GM19438 (cell line): ENCODE measurements around the gene ANKS1A.

Source experiments
- ATAC-seq: cut with Tn5 transposase; IDR thresholded peaks from one replicate; pipeline ENCODE4 v1.9.1; 2021; ENCODE audit warnings: low read depth; ENCODE audit not compliant: unreplicated experiment

The ANKS1A gene

GRCh38 chr6:34953061-34954025 lies 64.3 kb downstream of the ANKS1A start:
- no peak for ATAC-seq

DNA sequence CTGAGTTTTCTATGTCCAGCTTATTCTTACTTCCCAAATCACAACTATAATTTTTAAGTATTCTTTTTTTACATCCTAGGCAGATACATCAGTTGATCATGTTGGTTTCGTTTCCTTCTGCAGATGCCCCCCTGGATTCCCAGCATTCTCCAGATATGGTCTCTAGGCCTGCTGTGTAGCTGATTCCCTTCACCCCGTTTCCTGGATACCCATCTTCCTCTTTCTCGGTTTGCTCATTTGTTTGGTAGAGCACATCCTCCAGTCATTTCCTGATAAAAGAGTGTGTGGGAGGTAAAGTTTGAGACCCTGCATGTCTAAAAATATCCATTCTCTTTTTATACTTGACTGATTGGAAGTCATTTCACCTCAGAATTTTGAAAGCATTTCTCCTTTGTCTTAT lies 66.4 kb downstream of the ANKS1A start:
- no peak for ATAC-seq

- ATAC-seq: no peak
Measured at GRCh38 chr6:34957231-34957783, 68.3 kb downstream of the ANKS1A start.

DNA sequence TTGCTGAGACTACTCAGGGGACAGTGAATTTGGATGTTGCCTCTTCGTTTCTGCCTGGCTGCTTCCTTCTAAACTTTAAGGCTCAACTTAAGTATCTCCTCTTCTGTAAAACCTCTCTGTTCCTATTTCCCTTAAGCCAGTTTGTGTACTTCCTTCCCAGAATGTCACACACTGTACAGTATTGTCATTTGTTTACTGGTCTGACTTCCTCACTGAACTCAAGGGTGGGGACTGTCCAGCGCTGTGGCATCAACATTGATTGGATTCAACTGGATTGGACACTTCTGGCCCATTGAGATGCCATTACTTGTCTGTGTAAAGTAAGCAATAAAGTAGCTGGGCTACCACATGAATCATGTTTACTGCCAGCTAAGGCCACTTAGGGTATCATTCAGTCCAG lies 69.7 kb downstream of the ANKS1A start:
- no peak for ATAC-seq

- ATAC-seq: no peak
Measured at GRCh38 chr6:34959224-34959623, 70.2 kb downstream of the ANKS1A start.

GRCh38 chr6:34961082-34961481 lies 72.0 kb downstream of the ANKS1A start:
- no peak for ATAC-seq

- ATAC-seq: no peak
Measured at GRCh38 chr6:34961574-34961973, 72.5 kb downstream of the ANKS1A start.

DNA sequence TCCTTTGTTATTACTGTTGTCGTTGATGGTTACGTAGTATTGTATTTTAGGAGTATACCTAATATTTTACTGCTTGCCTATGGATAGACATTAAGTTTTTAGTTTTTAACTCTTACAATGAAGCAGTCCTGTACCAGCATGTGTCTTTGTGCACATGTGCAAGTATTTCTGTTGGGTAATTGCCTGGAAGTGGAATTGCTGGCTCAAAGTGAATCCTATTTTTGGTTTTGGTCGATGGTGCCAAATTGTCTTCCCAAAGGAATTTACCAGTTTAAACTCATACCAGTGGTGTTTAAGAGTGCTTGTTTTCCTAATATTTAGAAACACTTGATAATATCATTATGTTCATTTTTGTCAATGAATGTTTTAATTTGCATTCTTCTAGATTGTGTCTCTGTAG lies 75.5 kb downstream of the ANKS1A start:
- no peak for ATAC-seq

DNA sequence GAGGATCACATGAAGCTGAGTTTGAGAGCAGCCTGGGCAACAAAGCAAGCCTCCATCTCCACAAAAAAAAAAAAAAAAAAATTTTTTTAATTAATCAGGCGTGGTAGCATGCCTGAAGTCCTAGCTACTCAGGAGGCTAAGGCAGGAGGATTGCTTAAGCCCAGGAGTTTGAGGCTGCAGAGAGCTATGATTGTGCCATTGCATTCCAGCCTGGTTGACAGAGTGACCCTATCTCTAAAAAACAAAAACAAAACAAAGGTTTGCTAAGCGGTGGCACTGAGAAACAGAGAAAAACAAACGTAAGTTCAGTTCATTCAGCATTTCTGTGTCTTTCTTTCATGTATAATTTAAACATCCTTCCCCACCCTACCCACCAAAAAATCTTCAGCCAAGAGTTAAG lies 78.4 kb downstream of the ANKS1A start:
- ATAC-seq: no peak

DNA sequence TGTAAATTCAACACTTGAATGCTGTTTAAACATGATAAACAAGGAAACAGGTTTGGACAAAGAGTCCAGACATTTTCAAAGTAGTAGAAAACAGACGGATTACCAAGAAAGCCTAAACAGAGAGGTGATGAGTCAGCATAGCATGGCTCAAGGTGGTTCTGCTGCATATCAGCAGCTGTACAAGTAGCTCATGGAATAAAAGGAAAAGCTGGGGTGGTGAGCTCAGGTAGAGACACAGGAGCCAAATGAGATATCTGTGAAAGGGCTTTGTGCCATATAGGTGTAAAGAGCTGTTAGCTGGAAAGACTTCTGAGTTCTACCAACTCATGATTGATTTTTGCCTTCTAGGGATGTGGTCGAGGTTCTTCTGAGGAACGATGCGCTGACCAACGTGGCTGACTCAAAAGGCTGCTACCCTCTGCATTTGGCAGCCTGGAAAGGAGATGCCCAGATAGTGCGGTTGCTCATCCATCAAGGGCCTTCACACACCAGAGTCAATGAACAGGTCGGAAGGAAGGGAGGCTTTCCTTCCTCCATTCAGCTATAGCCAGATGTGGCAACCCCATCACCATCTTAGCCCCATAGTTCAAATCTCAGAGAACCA lies 80.7 kb downstream of the ANKS1A start:
- no peak for ATAC-seq

DNA sequence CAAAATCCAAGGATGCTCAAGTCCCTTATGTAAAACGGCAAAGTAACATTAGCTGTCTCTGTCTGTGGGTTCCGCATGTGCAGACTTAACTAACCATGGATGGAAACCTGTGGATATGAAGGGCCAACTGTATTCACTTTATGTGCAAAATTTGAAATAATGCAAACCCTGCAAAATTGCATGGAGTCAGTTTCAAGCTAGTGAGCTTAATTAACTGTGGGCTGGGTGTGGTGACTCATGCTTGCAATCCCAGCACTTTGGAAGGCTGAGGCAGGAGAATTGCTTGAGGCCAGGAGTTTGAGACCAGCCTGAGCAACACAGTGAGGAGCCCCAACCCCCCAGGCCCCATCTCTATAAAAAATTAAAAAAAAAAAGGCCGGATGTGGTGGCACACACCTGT lies 81.4 kb downstream of the ANKS1A start:
- ATAC-seq: no peak

- no peak for ATAC-seq
Measured at GRCh38 chr6:34970957-34971356, 81.9 kb downstream of the ANKS1A start.

GRCh38 chr6:34973547-34974248 lies 84.6 kb downstream of the ANKS1A start:
- ATAC-seq: no peak

DNA sequence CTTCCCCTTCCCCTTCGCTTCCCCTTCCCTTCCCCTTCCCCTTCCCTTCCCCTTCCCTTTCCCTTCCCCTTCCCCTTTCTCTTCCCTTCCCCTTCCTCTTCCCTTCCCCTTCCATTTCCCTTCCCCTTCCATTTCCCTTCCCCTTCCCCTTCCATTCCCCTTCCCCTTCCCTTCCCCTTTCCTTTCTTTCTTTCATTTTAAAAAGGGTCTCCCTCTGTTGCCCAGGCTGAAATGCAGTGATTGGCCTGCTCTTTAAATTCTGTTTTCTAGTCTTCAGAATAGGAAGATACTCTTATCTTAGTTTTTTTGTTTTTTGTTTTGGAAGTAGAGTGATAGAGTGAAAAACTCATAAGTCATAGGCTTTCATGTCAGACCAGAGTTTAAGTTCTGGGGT lies 85.2 kb downstream of the ANKS1A start:
- no peak for ATAC-seq

DNA sequence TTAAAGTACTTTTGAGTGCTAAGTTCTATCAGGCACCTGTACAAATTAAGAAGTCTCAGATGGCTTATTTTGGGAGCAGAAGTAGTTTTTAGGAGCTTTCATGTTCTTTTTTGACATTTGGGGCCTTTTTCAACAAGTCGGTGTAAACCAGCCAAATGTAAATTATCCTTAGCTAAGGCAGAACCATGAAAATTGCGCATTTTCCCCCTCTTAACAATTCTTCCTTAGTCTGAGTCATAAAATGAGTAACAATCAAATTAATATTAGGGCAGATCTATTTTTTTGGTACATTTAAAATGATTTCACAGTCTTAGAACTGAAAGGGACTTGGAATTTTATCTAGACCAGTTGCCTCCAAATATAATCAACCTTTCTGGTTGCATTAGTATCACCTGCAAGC lies 87.2 kb downstream of the ANKS1A start:
- ATAC-seq: no peak

- ATAC-seq: no peak
Measured at GRCh38 chr6:34979218-34979617, 90.2 kb downstream of the ANKS1A start.

DNA sequence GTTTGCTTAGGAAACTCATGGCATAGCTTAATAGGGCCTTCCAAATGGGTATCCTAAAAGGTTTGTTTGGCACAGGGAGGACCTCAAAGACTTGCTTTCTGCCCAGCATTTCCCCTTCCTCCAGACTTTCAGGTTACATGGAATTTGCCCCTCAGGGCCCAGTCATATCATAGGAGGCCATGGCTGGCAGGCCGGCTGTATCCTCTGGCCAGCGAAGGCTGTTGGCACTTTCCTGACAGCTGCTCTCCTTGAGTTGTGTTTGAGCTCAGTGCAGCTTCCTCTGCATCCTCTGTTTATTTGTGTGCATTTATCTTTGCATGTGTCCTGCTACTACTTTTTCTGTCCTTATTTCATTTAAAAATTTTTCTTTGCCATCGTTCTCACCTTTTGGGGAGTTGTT lies 90.9 kb downstream of the ANKS1A start:
- no peak for ATAC-seq

DNA sequence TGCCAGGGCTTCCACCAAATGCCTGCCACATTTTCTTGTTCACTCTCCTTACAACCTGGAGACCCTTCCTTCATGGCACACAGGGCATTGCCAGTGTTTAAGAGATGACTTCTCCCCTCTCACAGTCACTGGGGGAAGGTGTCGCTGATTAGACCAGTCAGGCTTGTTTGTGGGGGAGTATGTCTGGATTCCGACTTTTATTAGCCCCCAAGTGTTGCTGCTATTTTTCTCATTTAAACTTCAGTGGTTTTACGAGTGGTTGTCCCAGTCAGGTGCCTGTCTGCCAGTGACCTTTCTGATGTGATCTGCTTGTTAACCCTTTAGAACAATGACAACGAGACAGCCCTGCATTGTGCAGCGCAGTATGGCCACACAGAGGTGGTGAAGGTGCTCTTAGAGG lies 92.3 kb downstream of the ANKS1A start:
- no peak for ATAC-seq

- ATAC-seq: no peak
Measured at GRCh38 chr6:34981951-34982350, 92.9 kb downstream of the ANKS1A start.

DNA sequence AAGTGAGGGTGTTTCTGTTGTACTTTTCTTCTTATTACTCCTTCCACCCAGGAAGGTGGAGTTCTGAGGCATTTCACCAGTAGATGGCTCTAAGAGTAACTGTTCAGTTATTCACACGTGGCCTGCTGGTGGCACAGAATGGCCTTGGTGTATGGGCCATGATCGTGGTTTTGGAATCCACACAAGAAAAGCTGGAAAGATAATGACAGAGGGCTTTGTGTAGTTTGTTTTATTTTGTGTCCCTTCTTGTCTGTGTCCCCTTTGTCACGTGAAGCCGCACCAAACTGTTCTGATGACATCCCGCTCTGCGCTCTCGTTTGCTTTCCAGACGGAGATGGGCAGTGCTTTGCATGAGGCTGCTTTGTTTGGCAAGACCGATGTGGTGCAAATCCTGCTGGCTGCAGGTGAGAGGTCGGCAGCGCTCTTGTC lies 93.4 kb downstream of the ANKS1A start:
- ATAC-seq: no peak

- no peak for ATAC-seq
Measured at GRCh38 chr6:34984416-34984815, 95.4 kb downstream of the ANKS1A start.
